Ovary (tissue), 3 donors: Measurements from ENCODE around the gene SYT2.

Source experiments
- POLR2A ChIP-seq: fragments of 450-650 bp; IDR thresholded peaks from one replicate; pipeline ENCODE4 v1.6.1; 2017; ENCODE audit warnings: antibody characterized with exemption, mild to moderate bottlenecking, moderate library complexity
- TF ChIP-seq, protein P1 (sequence below), 3 donors: fragments of 450-650 bp in 2 of 3; fragments of 200-600 bp in 1 of 3; IDR thresholded peaks; one replicate each; pipeline versions ENCODE4 v1.5.1 to v1.8.0; 2016 to 2022; ENCODE audit warnings: antibody characterized with exemption in 3 of 3, mild to moderate bottlenecking in 1 of 3
- donor health status: DM: no; HTN: no; CAD: no.

DNA sequence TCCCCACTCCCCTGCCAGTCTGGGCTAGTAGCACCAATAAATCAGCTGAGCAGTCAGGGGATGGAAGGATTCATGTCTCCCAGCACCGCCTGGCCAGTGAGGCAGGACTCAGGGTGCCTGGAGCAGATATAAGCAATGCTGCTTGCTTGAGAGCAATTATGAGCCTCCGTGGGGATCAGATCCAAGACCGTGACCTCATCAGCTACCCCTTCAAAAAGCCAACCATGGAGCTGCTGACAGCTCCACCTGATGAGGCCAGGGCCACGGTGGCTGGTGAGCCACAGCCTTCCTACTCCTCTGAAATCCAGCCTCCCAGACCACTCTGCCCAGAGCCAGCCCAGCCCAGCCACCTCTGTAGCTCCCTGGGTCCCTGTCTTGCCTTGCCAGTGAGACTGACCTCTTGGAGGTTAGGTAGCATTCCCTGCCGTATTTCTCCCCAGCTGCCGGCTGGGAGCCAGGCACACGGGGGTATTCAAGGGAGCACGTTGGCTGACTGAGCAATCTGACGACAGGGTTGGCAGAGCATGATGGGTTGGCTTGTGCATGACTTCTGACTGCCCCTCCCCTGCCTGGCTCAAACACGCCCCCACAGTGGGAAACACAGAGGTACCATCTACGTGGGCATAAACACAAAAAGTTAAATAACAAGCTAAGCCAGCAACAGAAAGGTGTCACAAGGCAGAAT lies 28.4 kb downstream of the SYT2 start:
- no peak for TF ChIP-seq POLR2A
- TF ChIP-seq, protein P1, sequence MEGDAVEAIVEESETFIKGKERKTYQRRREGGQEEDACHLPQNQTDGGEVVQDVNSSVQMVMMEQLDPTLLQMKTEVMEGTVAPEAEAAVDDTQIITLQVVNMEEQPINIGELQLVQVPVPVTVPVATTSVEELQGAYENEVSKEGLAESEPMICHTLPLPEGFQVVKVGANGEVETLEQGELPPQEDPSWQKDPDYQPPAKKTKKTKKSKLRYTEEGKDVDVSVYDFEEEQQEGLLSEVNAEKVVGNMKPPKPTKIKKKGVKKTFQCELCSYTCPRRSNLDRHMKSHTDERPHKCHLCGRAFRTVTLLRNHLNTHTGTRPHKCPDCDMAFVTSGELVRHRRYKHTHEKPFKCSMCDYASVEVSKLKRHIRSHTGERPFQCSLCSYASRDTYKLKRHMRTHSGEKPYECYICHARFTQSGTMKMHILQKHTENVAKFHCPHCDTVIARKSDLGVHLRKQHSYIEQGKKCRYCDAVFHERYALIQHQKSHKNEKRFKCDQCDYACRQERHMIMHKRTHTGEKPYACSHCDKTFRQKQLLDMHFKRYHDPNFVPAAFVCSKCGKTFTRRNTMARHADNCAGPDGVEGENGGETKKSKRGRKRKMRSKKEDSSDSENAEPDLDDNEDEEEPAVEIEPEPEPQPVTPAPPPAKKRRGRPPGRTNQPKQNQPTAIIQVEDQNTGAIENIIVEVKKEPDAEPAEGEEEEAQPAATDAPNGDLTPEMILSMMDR (IDR thresholded peaks at IDR 0.05) = no peak
